ENCODE measurements around the gene PRG3. TPM values are rescaled to one million over a fixed set of nuclear protein-coding genes. Genes with fewer than 3 reads are reported as not detected.

Gene PRG3
- not detected for total RNA-seq

- no peak for ATAC-seq
These were observed at the start of gene PRG3 for GRCh38 chr11:57380975-57381374. Gene PRG3, minus strand, starts transcription at chr11:57381150. Its CDS starts 442 bp downstream, at chr11:57380708.

GRCh38 chr11:57429946-57430345 is 49.0 kb upstream of the PRG3 start:
- no peak for ATAC-seq

GRCh38 chr11:57428643-57429042 is 47.7 kb upstream of the PRG3 start:
- ATAC-seq, result no peak

GRCh38 chr11:57427727-57428082 is 46.8 kb upstream of the PRG3 start:
- ATAC-seq, result no peak

GRCh38 chr11:57426929-57427726 is 46.2 kb upstream of the PRG3 start, which contains the start of gene SLC43A3:
Gene SLC43A3, minus strand, starts transcription at chr11:57427121. Its CDS starts 949 bp downstream, at chr11:57426172.
- ATAC-seq, result peak; percentile 66

- peak; percentile 36 for ATAC-seq
These were observed 45.5 kb upstream of the PRG3 start for GRCh38 chr11:57426439-57426928.

GRCh38 chr11:57425565-57426438 is 44.9 kb upstream of the PRG3 start:
- ATAC-seq, result peak; percentile 35

- peak; percentile 76 for ATAC-seq
These were observed 44.0 kb upstream of the PRG3 start for GRCh38 chr11:57424792-57425564.

- no peak for ATAC-seq
These were observed 43.3 kb upstream of the PRG3 start for GRCh38 chr11:57424137-57424791.

GRCh38 chr11:57422669-57423068 is 41.7 kb upstream of the PRG3 start:
- ATAC-seq, result no peak

GRCh38 chr11:57421805-57422204 is 40.9 kb upstream of the PRG3 start:
- ATAC-seq, result no peak

GRCh38 chr11:57421066-57421465 is 40.1 kb upstream of the PRG3 start:
- ATAC-seq, result no peak

GRCh38 chr11:57419146-57419545 is 38.2 kb upstream of the PRG3 start:
- no peak for ATAC-seq

- ATAC-seq, result no peak
These were observed 37.2 kb upstream of the PRG3 start for GRCh38 chr11:57418131-57418530.

GRCh38 chr11:57417056-57417455 is 36.1 kb upstream of the PRG3 start:
- no peak for ATAC-seq

- no peak for ATAC-seq
These were observed 35.5 kb upstream of the PRG3 start for GRCh38 chr11:57416436-57416835.

- ATAC-seq, result no peak
These were observed 33.8 kb upstream of the PRG3 start for GRCh38 chr11:57414612-57415212.

- ATAC-seq, result no peak
These were observed 32.7 kb upstream of the PRG3 start for GRCh38 chr11:57413681-57414080.

- no peak for ATAC-seq
These were observed 29.3 kb upstream of the PRG3 start for GRCh38 chr11:57410287-57410686.

- ATAC-seq, result no peak
These were observed 28.6 kb upstream of the PRG3 start for GRCh38 chr11:57409321-57410100.

GRCh38 chr11:57408771-57409170 is 27.8 kb upstream of the PRG3 start:
- ATAC-seq, result no peak
